OCI-LY7 (cell line): ENCODE measurements around the gene MROH2B.

Experiments used
- CTCF ChIP-seq: fragments of 200-600 bp; sonication (generic); conservative IDR thresholded peaks from 2 replicates; pipeline ENCODE4 v1.5.1; 2014; ENCODE audit warnings: mild to moderate bottlenecking, antibody characterized with exemption, low read length, moderate library complexity, mixed read lengths
- EZH2phosphoT487 ChIP-seq: fragments of 200-600 bp; sonication (generic); IDR thresholded peaks from 2 replicates; pipeline ENCODE4 v1.6.1; 2018; ENCODE audit warnings: low read depth, borderline replicate concordance, mild to moderate bottlenecking, mixed run types, antibody characterized with exemption, low read length, moderate library complexity, mixed read lengths

DNA sequence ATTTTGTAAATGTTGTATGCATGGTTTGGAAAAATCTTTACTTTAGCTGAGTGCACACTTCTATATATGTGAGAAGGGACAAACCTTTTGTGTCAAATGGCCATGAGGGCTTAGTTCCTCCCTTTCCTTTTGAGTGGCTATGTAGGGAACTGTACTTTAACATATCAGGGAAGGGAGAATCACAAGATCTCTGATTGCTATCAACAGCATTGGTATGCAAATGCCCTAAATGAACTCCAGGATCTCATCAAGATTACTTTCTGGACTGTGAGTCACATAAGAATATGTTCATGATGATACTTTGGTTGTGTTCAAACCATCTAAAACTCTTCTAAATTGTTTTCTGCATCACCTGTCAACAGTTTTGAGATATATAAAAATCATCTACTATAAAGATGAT, 31.2 kb upstream of the MROH2B start:
- TF ChIP-seq CTCF: no peak
- no peak for TF ChIP-seq EZH2phosphoT487
